HG02588 (cell line): Measurements from ENCODE around the gene TBC1D21.

Source experiments
- ATAC-seq: cut with Tn5 transposase; IDR thresholded peaks from one replicate; pipeline ENCODE4 v1.9.1; 2021; ENCODE audit warnings: mild to moderate bottlenecking, moderate library complexity; ENCODE audit not compliant: unreplicated experiment

The TBC1D21 gene

GRCh38 chr15:73907035-73907408, 33.7 kb downstream of the TBC1D21 start:
- no peak for ATAC-seq

- no peak for ATAC-seq
Measured at GRCh38 chr15:73908030-73908821, 34.9 kb downstream of the TBC1D21 start.

- ATAC-seq = no peak
Measured at GRCh38 chr15:73908822-73909122, 35.4 kb downstream of the TBC1D21 start.

- no peak for ATAC-seq
Measured at GRCh38 chr15:73909651-73910050, 36.3 kb downstream of the TBC1D21 start.

GRCh38 chr15:73910522-73911303, 37.3 kb downstream of the TBC1D21 start:
- no peak for ATAC-seq

- ATAC-seq = no peak
Measured at GRCh38 chr15:73912030-73912596, 38.7 kb downstream of the TBC1D21 start.

- ATAC-seq = no peak
Measured at GRCh38 chr15:73914145-73914544, 40.8 kb downstream of the TBC1D21 start.

- no peak for ATAC-seq
Measured at GRCh38 chr15:73915082-73915481, 41.7 kb downstream of the TBC1D21 start.

GRCh38 chr15:73918784-73919183, 45.4 kb downstream of the TBC1D21 start:
- no peak for ATAC-seq

GRCh38 chr15:73919706-73920105, 46.3 kb downstream of the TBC1D21 start:
- ATAC-seq = no peak

- ATAC-seq = no peak
Measured at GRCh38 chr15:73921254-73921925, 48.0 kb downstream of the TBC1D21 start.

- no peak for ATAC-seq
Measured at GRCh38 chr15:73922186-73923151, 49.1 kb downstream of the TBC1D21 start.

- ATAC-seq = no peak
Measured at GRCh38 chr15:73923156-73923487, 49.8 kb downstream of the TBC1D21 start.

GRCh38 chr15:73923488-73924164, 50.3 kb downstream of the TBC1D21 start:
- no peak for ATAC-seq

- no peak for ATAC-seq
Measured at GRCh38 chr15:73924171-73924921, 51.0 kb downstream of the TBC1D21 start.

- no peak for ATAC-seq
Measured at GRCh38 chr15:73925848-73926218, 52.5 kb downstream of the TBC1D21 start.

GRCh38 chr15:73926219-73927002, 53.0 kb downstream of the TBC1D21 start, which contains the start of gene LOXL1:
TSS of gene LOXL1 (plus strand) at chr15:73926462. CDS start at chr15:73926784, 322 bp downstream.
- ATAC-seq = no peak

- no peak for ATAC-seq
Measured at GRCh38 chr15:73927003-73927475, 53.7 kb downstream of the TBC1D21 start.
